ENCODE results near the gene ALS2CL. TPM values are rescaled to one million over a fixed set of nuclear protein-coding genes. Genes with fewer than 3 reads are reported as not detected.

Gene ALS2CL
- total RNA-seq, 1 experiment from 2014 or later, result 39.6 TPM

- Mint-ChIP-seq H3K4me1 (ENCODE audit: low read depth, unreplicated experiment) (peaks cover 24% of the 10 kb centered on the region), H3K27me3 (ENCODE audit: unreplicated experiment) (no peaks in the 10 kb centered on the region), H3K27ac (ENCODE audit: unreplicated experiment) (no peak overlapping the region), H3K4me3 (ENCODE audit: low read depth, unreplicated experiment) (peak overlapping the region; percentile 93), H3K36me3 (ENCODE audit: insufficient read depth, unreplicated experiment) (peaks cover 27% of the 10 kb centered on the region), H3K9me3 (ENCODE audit: low read depth, unreplicated experiment) (no peaks in the 10 kb centered on the region)
- BruUV-seq (replicated peaks), result no TSS peak
- intact Hi-C loops (cut with micrococcal nuclease; ENCODE audit: unreplicated experiment), result no loop called here
- CTCF ChIA-PET, result interaction anchor here (0.7 to 1.1 kb wide), 3 partner anchors 9 to 575 kb away, joined by 3 to 4 read pairs (median 3); no protein-coding TSS in a partner anchor
- DNase-seq, result no peak
- TF ChIP-seq CTCF (IDR thresholded peaks at IDR 0.05; ENCODE audit: unreplicated experiment), result no peak
Measured at GRCh38 chr3:46693892-46694226, 380 bp upstream of the ALS2CL start.

- H3K27ac Mint-ChIP-seq (ENCODE audit: unreplicated experiment), result peak overlapping the region; percentile 96
- intact Hi-C loops (cut with micrococcal nuclease; ENCODE audit: unreplicated experiment), result no loop called here
- peak overlapping the region; percentile 93 for H3K4me3 Mint-ChIP-seq (ENCODE audit: low read depth, unreplicated experiment)
- DNase-seq, result peak; percentile 93
- peaks cover 24% of the 10 kb centered on the region for H3K4me1 Mint-ChIP-seq (ENCODE audit: low read depth, unreplicated experiment)
- TF ChIP-seq CTCF (IDR thresholded peaks at IDR 0.05; ENCODE audit: unreplicated experiment), result no peak
- H3K36me3 Mint-ChIP-seq (ENCODE audit: insufficient read depth, unreplicated experiment), result peaks cover 31% of the 10 kb centered on the region
- no TSS peak for BruUV-seq (replicated peaks)
- H3K9me3 Mint-ChIP-seq (ENCODE audit: low read depth, unreplicated experiment), result no peaks in the 10 kb centered on the region
- CTCF ChIA-PET, result interaction anchor here (0.7 to 1.1 kb wide), 3 partner anchors 13 to 204 kb away, joined by 3 read pairs; no protein-coding TSS in a partner anchor
- H3K27me3 Mint-ChIP-seq (ENCODE audit: unreplicated experiment), result no peaks in the 10 kb centered on the region
Measured at GRCh38 chr3:46692566-46692990, 901 bp downstream of the ALS2CL start.

DNA sequence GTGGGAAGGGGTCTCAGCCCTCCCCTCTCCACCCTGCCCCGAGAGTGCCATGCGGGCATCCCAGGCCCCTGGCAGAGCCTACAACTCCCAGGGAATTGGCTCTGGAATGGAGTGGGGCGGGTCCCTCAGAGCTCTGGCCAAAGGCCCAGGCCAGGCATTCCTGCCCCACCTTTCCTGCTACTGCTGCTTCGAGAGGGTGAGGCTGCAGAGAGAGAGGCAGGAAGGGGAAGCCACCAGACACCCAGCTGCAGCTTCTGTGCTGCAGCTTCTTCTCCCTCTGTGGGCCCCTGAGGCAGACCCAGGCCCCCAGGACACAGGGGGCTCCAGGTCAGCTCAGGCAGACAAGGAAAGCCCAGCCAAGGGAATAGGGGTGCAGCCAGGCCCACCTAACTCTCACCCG lies 2.7 kb downstream of the ALS2CL start:
- intact Hi-C loops (cut with micrococcal nuclease; ENCODE audit: unreplicated experiment), result no loop called here
- no peak for TF ChIP-seq CTCF (IDR thresholded peaks at IDR 0.05; ENCODE audit: unreplicated experiment)
- H3K4me1 Mint-ChIP-seq (ENCODE audit: low read depth, unreplicated experiment), result peaks cover 24% of the 10 kb centered on the region
- H3K36me3 Mint-ChIP-seq (ENCODE audit: insufficient read depth, unreplicated experiment), result peaks cover 31% of the 10 kb centered on the region
- H3K4me3 Mint-ChIP-seq (ENCODE audit: low read depth, unreplicated experiment), result peak overlapping the region; percentile 93
- peak; percentile 63 for DNase-seq
- CTCF ChIA-PET, result no interaction called here
- BruUV-seq (replicated peaks), result no TSS peak
- H3K9me3 Mint-ChIP-seq (ENCODE audit: low read depth, unreplicated experiment), result no peaks in the 10 kb centered on the region
- H3K27ac Mint-ChIP-seq (ENCODE audit: unreplicated experiment), result peak overlapping the region; percentile 75
- H3K27me3 Mint-ChIP-seq (ENCODE audit: unreplicated experiment), result no peaks in the 10 kb centered on the region

DNA sequence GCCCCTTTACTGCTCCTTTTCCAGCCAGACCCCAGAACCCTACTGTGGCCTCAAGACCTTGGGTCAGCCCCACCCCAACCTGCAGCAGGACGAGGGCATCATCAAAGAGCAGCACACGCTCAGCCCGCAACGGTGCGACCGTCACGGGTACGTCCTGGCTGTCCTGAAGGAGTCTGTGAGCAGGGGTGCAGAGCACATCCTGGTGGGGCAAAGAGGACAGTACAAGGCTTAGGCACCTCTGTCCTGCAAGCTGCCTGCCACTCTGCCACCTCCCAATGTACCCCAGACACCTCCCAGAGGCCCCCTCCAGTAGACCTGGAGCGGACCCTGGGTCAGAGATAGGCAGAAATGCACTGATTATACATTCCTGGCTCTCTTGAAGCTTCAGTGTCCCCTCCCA lies 8.0 kb downstream of the ALS2CL start:
- H3K27ac Mint-ChIP-seq (ENCODE audit: unreplicated experiment), result no peak overlapping the region
- H3K4me3 Mint-ChIP-seq (ENCODE audit: low read depth, unreplicated experiment), result no peak overlapping the region
- CTCF ChIA-PET, result no interaction called here
- H3K27me3 Mint-ChIP-seq (ENCODE audit: unreplicated experiment), result no peaks in the 10 kb centered on the region
- H3K9me3 Mint-ChIP-seq (ENCODE audit: low read depth, unreplicated experiment), result no peaks in the 10 kb centered on the region
- H3K36me3 Mint-ChIP-seq (ENCODE audit: insufficient read depth, unreplicated experiment), result peaks cover 15% of the 10 kb centered on the region
- H3K4me1 Mint-ChIP-seq (ENCODE audit: low read depth, unreplicated experiment), result peaks cover 10% of the 10 kb centered on the region
- TF ChIP-seq CTCF (IDR thresholded peaks at IDR 0.05; ENCODE audit: unreplicated experiment), result no peak
- DNase-seq, result no peak
- intact Hi-C loops (cut with micrococcal nuclease; ENCODE audit: unreplicated experiment), result no loop called here
- no TSS peak for BruUV-seq (replicated peaks)

All from Calu3 (cell line).